H1 (cell line): ENCODE measurements around the gene CRISPLD2. TPM values are rescaled to one million over a fixed set of nuclear protein-coding genes. Genes with fewer than 3 reads are reported as not detected.

Experiments used
- CBX5 ChIP-seq: fragments of 300-800, 300-1000 bp; sonication (generic); IDR thresholded peaks from 2 replicates; pipeline ENCODE4 v1.7.1; 2016; ENCODE audit warnings: antibody characterized with exemption, low read length, low read depth
- CHD7 ChIP-seq: fragments of 300-600 bp; sonication (generic); IDR thresholded peaks from 2 replicates; pipeline ENCODE4 v1.7.1; 2012; ENCODE audit warnings: low read length, moderate library complexity, mild to moderate bottlenecking, inconsistent platforms; ENCODE audit not compliant: insufficient replicate concordance
- E2F6 ChIP-seq: IDR thresholded peaks from 2 replicates; pipeline ENCODE4 v1.6.1; 2012; ENCODE audit warnings: inconsistent platforms
- HDAC2 ChIP-seq, 2 experiments: fragments of 300-600 bp in 1 of 2; sonication (generic) in 1 of 2; IDR thresholded peaks; 2 replicates each; pipeline ENCODE4 v1.6.1; 2011 to 2012; ENCODE audit warnings: low read depth in 2 of 2, low read length in 2 of 2, mild to moderate bottlenecking in 2 of 2, moderate library complexity in 2 of 2, borderline replicate concordance in 1 of 2, inconsistent platforms in 1 of 2
- KDM5A ChIP-seq: fragments of 200-600 bp; IDR thresholded peaks from 2 replicates; pipeline ENCODE4 v1.7.1; 2012; ENCODE audit warnings: mild to moderate bottlenecking, low read length, inconsistent platforms, mixed read lengths
- NANOG ChIP-seq: IDR thresholded peaks from 2 replicates; pipeline ENCODE4 v1.6.1; 2011; ENCODE audit warnings: low read length, low read depth, mild to moderate bottlenecking, inconsistent platforms; ENCODE audit not compliant: insufficient read depth, poor library complexity, severe bottlenecking
- RAD21 ChIP-seq, 2 experiments: IDR thresholded peaks in 1 of 2; conservative IDR thresholded peaks in 1 of 2; 2 replicates each; pipeline ENCODE4 v1.6.1; 2011; ENCODE audit warnings: low read depth in 2 of 2, low read length in 2 of 2, improper control_type of control experiment in 1 of 2, inconsistent platforms in 1 of 2, mild to moderate bottlenecking in 1 of 2, moderate library complexity in 1 of 2
- TBP ChIP-seq: IDR thresholded peaks from 2 replicates; pipeline ENCODE4 v1.6.1; 2011; ENCODE audit warnings: low read depth, low read length, improper control_type of control experiment
- YY1 ChIP-seq: IDR thresholded peaks from 2 replicates; pipeline ENCODE4 v1.6.1; 2011; ENCODE audit warnings: low read depth, mild to moderate bottlenecking, low read length
- polyA plus RNA-seq, 7 experiments: library from polyadenylated mRNA; depleted of rRNA in 3 of 7; stranded (reverse) in 5 of 7; unstranded in 2 of 7; fragments of >200 nt in 5 of 7; fragments of 200-250 nt in 2 of 7; gene quantifications; 1 replicate in 5 of 7; 2 replicates in 1 of 7; 4 replicates in 1 of 7; pipeline versions ENCODE4 v1.2.1 to v1.2.3, GENCODE V29; 2011 to 2013; ENCODE audit warnings: missing spikeins in 2 of 7, mixed read lengths in 2 of 7
- total RNA-seq: library from RNA; stranded (reverse); fragmentation: NEBNext Ultra II Directional; extraction: Animal tissue kit (Norgen Biotek cat#: 25700); gene quantifications from 2 replicates; pipeline ENCODE4 v1.2.1, GENCODE V29; 2021

CRISPLD2 gene
- total and polyA plus RNA-seq, 2 of the 8 experiments (the other 6 are each of a cell fraction or from before 2014, with no cell fraction given), result 2.7 to 5.1 TPM

GRCh38 chr16:84917492-84917891 is 97.7 kb downstream of the CRISPLD2 start (continued):
- TF ChIP-seq CHD7 (no peak), E2F6 (no peak), NANOG (no peak), YY1 (no peak), RAD21 (IDR thresholded peaks at IDR 0.05 in 1 of 2, conservative IDR thresholded peaks at IDR 0.05 in 1 of 2; ENCODE audit: low read depth in 2 of 2, low read length in 2 of 2) (no peak), CBX5 (no peak), HDAC2 (IDR thresholded peaks at IDR 0.05; ENCODE audit: borderline replicate concordance in 1 of 2, low read depth in 2 of 2, low read length in 2 of 2) (no peak), KDM5A (no peak), TBP (no peak)
